H9 (cell line): Measurements from ENCODE around the gene SLC7A1. TPM values are rescaled to one million over a fixed set of nuclear protein-coding genes. Genes with fewer than 3 reads are reported as not detected.

Experiments
- DNase-seq: peaks from one replicate; pipeline ENCODE4 v3.0.0-alpha.2; 2017
- H2AFZ ChIP-seq: one replicate; pipeline ENCODE4 v1.6.1; 2013; ENCODE audit warnings: mild to moderate bottlenecking, low read length, control low read depth, moderate library complexity
- H2AK5ac ChIP-seq: 2 replicates; pipeline ENCODE4 v1.6.1; 2013; ENCODE audit warnings: low read length, control low read depth, mixed read lengths; ENCODE audit not compliant: insufficient read length
- H2BK120ac ChIP-seq: one replicate; pipeline ENCODE4 v1.6.1; 2013; ENCODE audit warnings: low read depth, mild to moderate bottlenecking, low read length, control low read depth, inconsistent platforms; ENCODE audit not compliant: poor library complexity, severe bottlenecking
- H2BK12ac ChIP-seq: 2 replicates; pipeline ENCODE4 v1.6.1; 2013; ENCODE audit warnings: low read length, control low read depth, mixed read lengths, low read depth; ENCODE audit not compliant: insufficient read length
- H2BK15ac ChIP-seq: 2 replicates; pipeline ENCODE4 v1.6.1; 2013; ENCODE audit warnings: low read depth, low read length, control low read depth
- H2BK20ac ChIP-seq: one replicate; pipeline ENCODE4 v1.6.1; 2013; ENCODE audit warnings: low read depth, mild to moderate bottlenecking, low read length, control low read depth, inconsistent platforms; ENCODE audit not compliant: poor library complexity, severe bottlenecking
- H2BK5ac ChIP-seq: 2 replicates; pipeline ENCODE4 v1.6.1; 2013; ENCODE audit warnings: low read length, control low read depth, mixed read lengths; ENCODE audit not compliant: insufficient read length
- H3K14ac ChIP-seq: 2 replicates; pipeline ENCODE4 v1.6.1; 2013; ENCODE audit warnings: low read length, control low read depth; ENCODE audit not compliant: insufficient read depth
- H3K18ac ChIP-seq: 2 replicates; pipeline ENCODE4 v1.6.1; 2013; ENCODE audit warnings: low read depth, mild to moderate bottlenecking, mixed read lengths, low read length, control low read depth; ENCODE audit not compliant: insufficient read length
- H3K23ac ChIP-seq: 2 replicates; pipeline ENCODE4 v1.6.1; 2013; ENCODE audit warnings: low read length, control low read depth, mixed read lengths, low read depth; ENCODE audit not compliant: insufficient read length
- H3K23me2 ChIP-seq: 2 replicates; pipeline ENCODE4 v1.6.1; 2013; ENCODE audit warnings: low read depth, mild to moderate bottlenecking, mixed read lengths, low read length, control low read depth; ENCODE audit not compliant: insufficient read length, poor library complexity, severe bottlenecking
- H3K27ac ChIP-seq: 2 replicates; pipeline ENCODE4 v1.5.1; 2013; ENCODE audit warnings: low read length, control low read depth, mixed read lengths, low read depth; ENCODE audit not compliant: insufficient read length
- H3K27me3 ChIP-seq: 2 replicates; pipeline ENCODE4 v1.6.1; 2013; ENCODE audit warnings: low read length, control low read depth, inconsistent platforms; ENCODE audit not compliant: insufficient read depth
- H3K4ac ChIP-seq: 2 replicates; pipeline ENCODE4 v1.6.1; 2013; ENCODE audit warnings: low read depth, mild to moderate bottlenecking, control low read depth, inconsistent platforms, low read length, moderate library complexity
- H3K4me1 ChIP-seq: 2 replicates; pipeline ENCODE4 v1.6.1; 2013; ENCODE audit warnings: low read length, control low read depth, inconsistent platforms; ENCODE audit not compliant: insufficient read depth
- H3K4me2 ChIP-seq: 2 replicates; pipeline ENCODE4 v1.6.1; 2013; ENCODE audit warnings: low read length, control low read depth, mixed read lengths; ENCODE audit not compliant: insufficient read length, insufficient read depth
- H3K56ac ChIP-seq: 2 replicates; pipeline ENCODE4 v1.6.1; 2013; ENCODE audit warnings: low read depth, mild to moderate bottlenecking, mixed read lengths, low read length, control low read depth; ENCODE audit not compliant: insufficient read length
- H3K79me1 ChIP-seq: 2 replicates; pipeline ENCODE4 v1.6.1; 2013; ENCODE audit warnings: low read depth, mild to moderate bottlenecking, moderate library complexity, low read length, control low read depth, inconsistent platforms; ENCODE audit not compliant: insufficient read depth, poor library complexity, severe bottlenecking
- H3K79me2 ChIP-seq: 2 replicates; pipeline ENCODE4 v1.6.1; 2013; ENCODE audit warnings: low read length, control low read depth, inconsistent platforms; ENCODE audit not compliant: insufficient read depth
- H3K9ac ChIP-seq: 2 replicates; pipeline ENCODE4 v1.6.1; 2013; ENCODE audit warnings: low read length, control low read depth, mixed read lengths; ENCODE audit not compliant: insufficient read length; ENCODE audit errors: extremely low read depth
- H3K9me3 ChIP-seq: one replicate; pipeline ENCODE4 v1.6.1; 2013; ENCODE audit warnings: low read depth, low read length, inconsistent platforms; ENCODE audit not compliant: control insufficient read depth
- H3T11ph ChIP-seq: one replicate; pipeline ENCODE4 v1.6.1; 2013; ENCODE audit warnings: mild to moderate bottlenecking, low read length, control low read depth, inconsistent platforms
- H4K20me1 ChIP-seq: one replicate; pipeline ENCODE4 v1.6.1; 2013; ENCODE audit not compliant: control insufficient read depth, insufficient read length, insufficient read depth
- H4K5ac ChIP-seq: 2 replicates; pipeline ENCODE4 v1.6.1; 2013; ENCODE audit warnings: low read depth, mild to moderate bottlenecking, mixed read lengths, low read length, control low read depth; ENCODE audit not compliant: insufficient read length
- H4K8ac ChIP-seq: replicated peaks from 2 replicates; pipeline ENCODE4 v1.6.1; 2013; ENCODE audit warnings: low read length, control low read depth, mixed read lengths, low read depth; ENCODE audit not compliant: insufficient read length
- H4K91ac ChIP-seq: 2 replicates; pipeline ENCODE4 v1.6.1; 2013; ENCODE audit warnings: low read depth, mild to moderate bottlenecking, moderate library complexity, mixed read lengths, low read length, control low read depth; ENCODE audit not compliant: insufficient read length
- H3K27ac Mint-ChIP-seq, 3 experiments: 2 replicates in 2 of 3; 3 replicates in 1 of 3; pipeline ENCODE4 v1.8.0; 2020 to 2021; ENCODE audit warnings: mixed read lengths in 3 of 3, mild to moderate bottlenecking in 1 of 3, moderate library complexity in 1 of 3
- H3K27me3 Mint-ChIP-seq: 2 replicates; pipeline ENCODE4 v1.8.0; 2021; ENCODE audit warnings: low read depth, mild to moderate bottlenecking, moderate library complexity, mixed read lengths
- H3K36me3 Mint-ChIP-seq, 3 experiments: 2 replicates in 2 of 3; 3 replicates in 1 of 3; pipeline ENCODE4 v1.8.0; 2020 to 2021; ENCODE audit warnings: low read depth in 3 of 3, mixed read lengths in 3 of 3; ENCODE audit not compliant: insufficient read depth in 1 of 3
- H3K4me1 Mint-ChIP-seq, 2 experiments: 2 replicates each; pipeline ENCODE4 v1.8.0; 2020; ENCODE audit warnings: mixed read lengths in 2 of 2
- H3K4me3 Mint-ChIP-seq, 2 experiments: 2 replicates in 1 of 2; 3 replicates in 1 of 2; pipeline ENCODE4 v1.8.0; 2020 to 2021; ENCODE audit warnings: mild to moderate bottlenecking in 2 of 2, mixed read lengths in 2 of 2, moderate library complexity in 1 of 2
- H3K9me3 Mint-ChIP-seq, 2 experiments: 2 replicates in 1 of 2; 3 replicates in 1 of 2; pipeline ENCODE4 v1.8.0; 2020; ENCODE audit warnings: mild to moderate bottlenecking in 2 of 2, mixed read lengths in 2 of 2, moderate library complexity in 1 of 2
- WGBS: extraction: QIAGEN DNeasy Blood & Tissue Kit; methylation state at CpG from one replicate; pipeline ENCODE4 v1.1.7; 2013; ENCODE audit warnings: missing lambda C conversion rate, low lambda C conversion rate, mixed read lengths; ENCODE audit not compliant: insufficient read length; ENCODE audit errors: extremely low coverage; 5-methylcytosine and 5-hydroxymethylcytosine counted together
- total RNA-seq: library from RNA; stranded (reverse); gene quantifications from 2 replicates; pipeline ENCODE4 v1.2.1, GENCODE V29; 2021
- TF ChIP-seq, protein P1 (sequence below): fragments of 200-600 bp; sonication (generic); conservative IDR thresholded peaks from 3 replicates; pipeline ENCODE4 v1.8.0; 2021; ENCODE audit warnings: antibody characterized with exemption, mild to moderate bottlenecking

SLC7A1 gene
- total RNA-seq, 1 experiment from 2014 or later, result 109 TPM

DNA sequence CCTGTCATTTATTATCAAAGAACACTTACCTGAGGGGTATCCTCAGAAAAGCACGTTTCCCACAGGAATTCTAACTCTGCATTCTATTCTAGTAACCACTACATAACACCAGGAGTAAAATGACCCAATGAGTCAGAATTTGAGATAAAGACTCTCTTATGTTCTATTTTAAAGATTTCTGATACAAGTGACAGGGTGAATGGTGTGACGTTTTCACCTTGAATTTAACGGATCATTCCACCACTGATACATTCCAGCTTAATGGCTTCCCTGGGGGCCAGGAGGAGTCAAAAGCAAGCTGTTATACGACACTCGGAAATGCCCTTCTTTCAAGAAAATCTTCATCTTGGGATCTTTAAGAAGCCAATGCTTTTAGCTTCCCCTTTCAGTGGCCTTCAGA lies 55.2 kb downstream of the SLC7A1 start:
- H3T11ph ChIP-seq, result no peak overlapping the region
- no peak overlapping the region for H2AFZ ChIP-seq
- WGBS, result no CpG with 5 or more reads among the region's 5 CpGs
- no peak overlapping the region for H3K27ac ChIP-seq
- no peak overlapping the region for H2BK20ac ChIP-seq
- H3K56ac ChIP-seq, result no peak overlapping the region
- H4K5ac ChIP-seq, result no peak overlapping the region
- no peak overlapping the region for H2BK12ac ChIP-seq
- H3K9ac ChIP-seq, result no peak overlapping the region
- no peak overlapping the region for H3K4me2 ChIP-seq
- H3K79me1 ChIP-seq, result peaks cover 3% of the 10 kb centered on the region
- H3K79me2 ChIP-seq, result peaks cover 4% of the 10 kb centered on the region; the same call in 1 of the 2 replicates
- no peak for DNase-seq
- no peak overlapping the region for H3K18ac ChIP-seq
- H3K23ac ChIP-seq, result no peak overlapping the region
- H3K27me3 ChIP-seq, result no peaks in the 10 kb centered on the region
- no peak overlapping the region for H2BK120ac ChIP-seq
- TF ChIP-seq, protein P1, sequence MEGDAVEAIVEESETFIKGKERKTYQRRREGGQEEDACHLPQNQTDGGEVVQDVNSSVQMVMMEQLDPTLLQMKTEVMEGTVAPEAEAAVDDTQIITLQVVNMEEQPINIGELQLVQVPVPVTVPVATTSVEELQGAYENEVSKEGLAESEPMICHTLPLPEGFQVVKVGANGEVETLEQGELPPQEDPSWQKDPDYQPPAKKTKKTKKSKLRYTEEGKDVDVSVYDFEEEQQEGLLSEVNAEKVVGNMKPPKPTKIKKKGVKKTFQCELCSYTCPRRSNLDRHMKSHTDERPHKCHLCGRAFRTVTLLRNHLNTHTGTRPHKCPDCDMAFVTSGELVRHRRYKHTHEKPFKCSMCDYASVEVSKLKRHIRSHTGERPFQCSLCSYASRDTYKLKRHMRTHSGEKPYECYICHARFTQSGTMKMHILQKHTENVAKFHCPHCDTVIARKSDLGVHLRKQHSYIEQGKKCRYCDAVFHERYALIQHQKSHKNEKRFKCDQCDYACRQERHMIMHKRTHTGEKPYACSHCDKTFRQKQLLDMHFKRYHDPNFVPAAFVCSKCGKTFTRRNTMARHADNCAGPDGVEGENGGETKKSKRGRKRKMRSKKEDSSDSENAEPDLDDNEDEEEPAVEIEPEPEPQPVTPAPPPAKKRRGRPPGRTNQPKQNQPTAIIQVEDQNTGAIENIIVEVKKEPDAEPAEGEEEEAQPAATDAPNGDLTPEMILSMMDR, result no peak
- H2AK5ac ChIP-seq, result no peak overlapping the region
- Mint-ChIP-seq H3K36me3 (peaks cover 18 to 48% (median 27%) of the 10 kb centered on the region in 3 experiments), H3K9me3 (no peaks in the 10 kb centered on the region), H3K4me1 (peaks cover 28 to 40% of the 10 kb centered on the region in 2 experiments), H3K4me3 (peak overlapping the region in 1 of 2 experiments; percentile 36; a peak in 2 of 5 replicates), H3K27me3 (no peaks in the 10 kb centered on the region), H3K27ac (peak overlapping the region; percentile 53 to 71 (median 65); a peak in 3 of 7 replicates)
- no peaks in the 10 kb centered on the region for H3K23me2 ChIP-seq
- H4K8ac ChIP-seq, result no peak overlapping the region
- H2BK15ac ChIP-seq, result no peak overlapping the region
- no peaks in the 10 kb centered on the region for H4K20me1 ChIP-seq
- H3K4ac ChIP-seq, result no peak overlapping the region
- no peaks in the 10 kb centered on the region for H3K9me3 ChIP-seq
- no peak overlapping the region for H3K14ac ChIP-seq
- no peak overlapping the region for H2BK5ac ChIP-seq
- no peak overlapping the region for H4K91ac ChIP-seq
- peaks cover 10% of the 10 kb centered on the region for H3K4me1 ChIP-seq
